Thoracic aorta (tissue), 2 donors: ENCODE data around the gene TUSC1. TPM values are rescaled to one million over a fixed set of nuclear protein-coding genes. Genes with fewer than 3 reads are reported as not detected.
A peak's percentile ranks its signal among the peaks of the same experiment; 100 is the strongest.
"Not testable (repeated sequence)": the region's sequence is repeated elsewhere in the genome, so short reads cannot be mapped to it uniquely, and the experiment has no call there.

Experiments
- ATAC-seq: fragments of 150-250 bp; one replicate; pipeline ENCODE4 v1.8.0; 2017; ENCODE audit warnings: low read depth; ENCODE audit not compliant: insufficient number of reproducible peaks, low FRiP score
- DNase-seq: peaks from one replicate; pipeline ENCODE4 v3.0.0-alpha.2; 2020; ENCODE audit warnings: low spot score
- H3K27ac ChIP-seq, 2 donors: fragments of 200-600 bp; sonication (generic); 1 replicate in 1 of 2; 2 replicates in 1 of 2; pipeline ENCODE4 v1.5.1; 2016; ENCODE audit warnings: mild to moderate bottlenecking in 2 of 2, moderate library complexity in 2 of 2
- H3K27me3 ChIP-seq: fragments of 200-600 bp; sonication (generic); replicated peaks from 2 replicates; pipeline ENCODE4 v1.6.0; 2016; ENCODE audit warnings: mild to moderate bottlenecking; ENCODE audit not compliant: insufficient read depth
- H3K36me3 ChIP-seq: fragments of 200-600 bp; sonication (generic); one replicate; pipeline ENCODE4 v1.5.1; 2016
- H3K4me1 ChIP-seq, 2 donors: fragments of 200-600 bp; sonication (generic); 1 replicate in 1 of 2; 2 replicates in 1 of 2; pipeline versions ENCODE4 v1.5.1 to v1.6.0; 2016; ENCODE audit warnings: low read depth in 2 of 2, mild to moderate bottlenecking in 1 of 2; ENCODE audit not compliant: control insufficient read depth in 1 of 2
- H3K4me3 ChIP-seq: fragments of 200-600 bp; sonication (generic); 2 replicates; pipeline ENCODE4 v1.5.1; 2016; ENCODE audit warnings: mild to moderate bottlenecking
- H3K9me3 ChIP-seq: fragments of 200-600 bp; sonication (generic); 2 replicates; pipeline ENCODE4 v1.5.1; 2016
- CTCF ChIP-seq: fragments of 200-600 bp; sonication (generic); IDR thresholded peaks from one replicate; pipeline ENCODE4 v1.5.1; 2019; ENCODE audit warnings: antibody characterized with exemption
- total RNA-seq, 2 donors: library from RNA; depleted of rRNA; stranded (reverse); fragments of >200 nt; gene quantifications; one replicate each; pipeline versions ENCODE4 v1.1.0 to v1.2.3, GENCODE V29; 2016

TUSC1 gene
- total RNA-seq, 2 donors from 2014 or later: 31.1 to 42.1 TPM

GRCh38 chr9:25684321-25684720 lies 6.1 kb upstream of the TUSC1 start:
- TF ChIP-seq CTCF: no peak
- ATAC-seq (no peak), DNase-seq (no peak)
- Histone ChIP-seq H3K27me3 (no peaks in the 10 kb centered on the region), H3K4me1 (peaks cover 13 to 27% of the 10 kb centered on the region in 2 donors), H3K36me3 (no peaks in the 10 kb centered on the region), H3K27ac (no peak overlapping the region), H3K9me3 (no peaks in the 10 kb centered on the region), H3K4me3 (no peak overlapping the region)

GRCh38 chr9:25681266-25681665 lies 3.0 kb upstream of the TUSC1 start:
- Histone ChIP-seq H3K4me3 (peak overlapping the region; percentile 27), H3K9me3 (no peaks in the 10 kb centered on the region), H3K36me3 (no peaks in the 10 kb centered on the region), H3K4me1 (peaks cover 19 to 39% of the 10 kb centered on the region in 2 donors), H3K27ac (peak overlapping the region; percentile 5 to 32), H3K27me3 (no peaks in the 10 kb centered on the region)
- no peak for ATAC-seq
- no peak for TF ChIP-seq CTCF
- no peak for DNase-seq

GRCh38 chr9:25678846-25679360 lies 659 bp upstream of the TUSC1 start:
- Histone ChIP-seq H3K36me3 (no peaks in the 10 kb centered on the region), H3K27me3 (no peaks in the 10 kb centered on the region), H3K9me3 (no peaks in the 10 kb centered on the region), H3K4me1 (peaks cover 21 to 39% of the 10 kb centered on the region in 2 donors), H3K4me3 (peak overlapping the region; percentile 100), H3K27ac (peak overlapping the region; percentile 99)
- ATAC-seq: no peak
- TF ChIP-seq CTCF: no peak
- no peak for DNase-seq

- Histone ChIP-seq H3K36me3 (no peaks in the 10 kb centered on the region), H3K4me1 (peaks cover 21 to 39% of the 10 kb centered on the region in 2 donors), H3K4me3 (peak overlapping the region; percentile 100), H3K9me3 (no peaks in the 10 kb centered on the region), H3K27me3 (no peaks in the 10 kb centered on the region), H3K27ac (peak overlapping the region; percentile 99)
- peak; percentile 88 for ATAC-seq
- peak; percentile 65 for DNase-seq
- no peak for TF ChIP-seq CTCF
Measured at GRCh38 chr9:25677301-25678146, 720 bp downstream of the TUSC1 start.

- H3K4me1 ChIP-seq: peaks cover 10 to 22% of the 10 kb centered on the region in 2 donors
- not testable (repeated sequence) for H3K27me3 ChIP-seq, H3K27ac ChIP-seq, H3K36me3 ChIP-seq, H3K4me3 ChIP-seq, H3K9me3 ChIP-seq, DNase-seq, ATAC-seq
Measured at GRCh38 chr9:25675858-25676257, 2.4 kb downstream of the TUSC1 start.
